Measurements from ENCODE around the gene SLC28A1.
A peak's percentile ranks its signal among the peaks of the same experiment; 100 is the strongest.
"Not testable (repeated sequence)": the region's sequence is repeated elsewhere in the genome, so short reads cannot be mapped to it uniquely, and the experiment has no call there.

SLC28A1 gene

DNA sequence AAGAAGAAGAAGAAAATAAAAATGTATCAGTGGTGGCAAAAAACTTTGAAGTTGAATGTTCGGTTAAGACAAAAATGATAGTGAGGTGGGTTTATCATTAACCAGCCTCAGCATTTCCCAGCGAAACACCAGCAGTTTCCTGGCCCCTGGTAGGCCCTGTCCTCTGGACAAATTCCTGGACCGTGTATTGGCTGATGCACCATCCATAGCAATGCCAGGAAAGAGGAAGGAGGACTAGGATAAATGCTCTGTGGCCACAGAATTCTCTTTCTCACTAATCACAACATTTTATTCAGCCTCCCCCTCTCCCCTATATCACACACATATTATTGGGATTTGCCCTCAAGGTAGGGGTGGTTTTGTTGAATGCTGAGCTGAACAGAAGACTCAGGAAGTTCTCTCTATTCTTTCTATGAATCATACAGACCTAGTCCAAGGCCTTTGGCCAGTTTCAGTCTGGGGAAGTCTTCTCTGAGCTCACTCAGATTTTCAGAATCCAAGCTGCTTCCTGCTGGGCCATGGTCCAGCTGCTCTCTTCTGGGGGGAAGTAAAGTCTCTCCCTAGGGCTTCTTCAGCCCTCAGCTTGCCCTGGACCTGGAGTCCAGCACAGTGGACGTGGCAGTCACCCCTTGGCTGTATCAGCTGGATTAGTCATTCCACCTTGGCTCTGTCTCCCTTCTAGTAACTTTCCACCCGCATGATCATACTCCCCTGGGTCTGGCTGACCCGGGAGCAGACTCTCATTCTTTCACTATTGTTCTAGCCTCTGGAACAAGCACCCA is 27.6 kb downstream of the SLC28A1 start:
- peak; percentile 72 for DNase-seq

DNA sequence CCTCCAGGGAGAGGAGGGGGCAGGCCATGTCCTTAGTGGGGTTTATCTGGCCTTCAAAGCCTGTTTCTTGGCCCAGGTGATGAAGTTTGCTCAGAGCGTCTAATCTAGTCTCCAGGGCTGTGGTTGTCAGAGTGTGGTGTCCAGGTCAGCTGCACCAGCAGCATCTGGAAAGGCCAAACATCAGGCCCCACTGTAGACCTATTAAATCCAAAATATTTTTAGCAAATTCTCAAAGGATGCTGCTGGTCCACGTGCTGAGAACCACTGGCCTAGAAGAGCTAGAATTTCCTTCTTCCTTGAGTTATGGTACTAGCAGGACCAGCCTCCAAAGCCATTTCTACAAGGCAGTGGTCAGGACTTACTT is 28.9 kb downstream of the SLC28A1 start:
- DNase-seq, result no peak

DNA sequence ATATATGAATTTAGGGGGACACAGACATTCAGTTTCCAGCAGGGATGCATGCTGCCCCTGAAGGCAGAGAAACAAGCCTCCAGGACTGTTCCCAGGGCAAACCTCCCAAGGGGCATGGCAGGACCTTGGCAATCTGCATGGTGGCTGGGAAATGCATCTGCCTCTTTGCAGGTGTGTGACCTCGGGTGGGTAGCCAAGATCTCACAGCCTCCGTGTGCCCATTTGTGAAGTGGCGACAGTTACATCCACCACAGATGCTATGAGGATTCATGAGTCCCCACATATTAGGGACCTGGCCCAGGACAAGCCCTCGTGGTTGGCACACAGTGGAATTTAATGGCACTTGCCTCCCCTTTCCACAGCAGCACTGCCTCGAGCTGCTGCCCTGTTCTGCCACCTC is 29.9 kb downstream of the SLC28A1 start:
- no peak for DNase-seq

DNA sequence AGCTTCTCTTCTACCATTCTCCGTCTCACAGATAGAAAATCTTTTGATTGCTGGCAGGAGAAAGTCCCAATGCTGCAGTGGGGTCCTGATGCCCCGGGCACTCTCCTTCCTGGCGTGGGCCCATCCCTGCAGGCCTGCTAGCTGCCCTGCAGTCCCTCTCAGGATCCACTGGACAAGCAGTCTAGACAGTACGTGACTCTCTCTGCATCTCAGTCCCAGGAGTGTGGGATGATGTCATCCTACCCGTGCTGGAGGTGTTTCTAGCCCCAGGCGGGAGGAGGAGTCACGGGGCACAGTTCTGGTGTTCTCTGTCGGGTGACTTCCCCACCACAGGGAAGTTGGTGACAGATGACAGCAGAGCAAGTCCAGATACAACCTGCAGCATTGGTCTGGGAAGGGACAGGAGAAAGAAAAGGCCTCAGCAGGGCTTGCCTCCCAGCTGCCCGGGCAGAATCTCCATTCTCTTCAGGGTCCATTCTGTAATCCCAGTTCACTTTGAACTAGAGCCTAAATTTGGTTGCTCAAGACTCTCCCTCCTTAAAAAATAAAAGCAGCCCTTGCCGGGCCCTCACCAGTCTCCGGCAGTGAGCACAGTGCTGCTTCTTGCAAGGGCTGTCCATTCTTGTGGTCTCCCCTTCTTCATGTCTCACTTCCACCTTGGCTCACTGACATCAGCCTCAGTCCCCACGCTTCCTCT is 30.6 kb downstream of the SLC28A1 start:
- DNase-seq, result peak; percentile 65

DNA sequence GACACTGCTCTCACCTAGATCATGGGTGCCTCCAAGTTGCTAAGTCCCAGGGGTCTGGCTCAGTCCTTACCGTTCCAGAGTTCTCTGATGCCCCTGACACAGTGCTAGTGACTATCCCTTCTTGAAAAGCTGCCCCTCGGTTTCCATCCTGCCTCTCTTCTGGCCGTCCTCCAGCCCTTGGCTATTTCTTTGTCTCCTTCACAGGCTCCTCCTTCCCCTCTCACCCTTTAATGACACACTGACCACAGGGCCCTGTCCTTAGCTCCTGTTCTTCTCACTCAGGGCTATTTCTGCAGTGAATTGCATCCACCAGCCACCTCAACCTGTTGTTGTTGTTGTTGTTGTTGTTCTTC is 31.1 kb downstream of the SLC28A1 start:
- DNase-seq, result no peak

DNA sequence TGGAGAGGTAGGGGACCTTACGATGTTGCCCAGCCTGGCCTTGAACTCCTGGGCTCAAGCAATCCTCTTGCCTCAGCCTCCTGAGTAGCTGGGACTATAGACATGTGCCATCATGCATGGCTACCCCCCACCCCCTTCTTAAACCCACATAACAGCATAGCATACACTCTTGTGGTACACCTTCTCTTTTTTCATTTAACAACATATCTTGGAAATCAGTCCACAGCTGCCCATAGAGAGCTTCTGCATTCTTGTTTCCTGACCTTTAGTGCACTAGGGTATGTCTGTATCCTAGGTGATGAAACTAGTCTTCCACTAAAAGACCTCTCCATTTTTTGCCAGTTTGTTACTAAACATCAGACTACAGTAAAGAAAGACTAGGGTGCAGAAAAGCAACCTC is 33.0 kb downstream of the SLC28A1 start:
- DNase-seq, result no peak

DNA sequence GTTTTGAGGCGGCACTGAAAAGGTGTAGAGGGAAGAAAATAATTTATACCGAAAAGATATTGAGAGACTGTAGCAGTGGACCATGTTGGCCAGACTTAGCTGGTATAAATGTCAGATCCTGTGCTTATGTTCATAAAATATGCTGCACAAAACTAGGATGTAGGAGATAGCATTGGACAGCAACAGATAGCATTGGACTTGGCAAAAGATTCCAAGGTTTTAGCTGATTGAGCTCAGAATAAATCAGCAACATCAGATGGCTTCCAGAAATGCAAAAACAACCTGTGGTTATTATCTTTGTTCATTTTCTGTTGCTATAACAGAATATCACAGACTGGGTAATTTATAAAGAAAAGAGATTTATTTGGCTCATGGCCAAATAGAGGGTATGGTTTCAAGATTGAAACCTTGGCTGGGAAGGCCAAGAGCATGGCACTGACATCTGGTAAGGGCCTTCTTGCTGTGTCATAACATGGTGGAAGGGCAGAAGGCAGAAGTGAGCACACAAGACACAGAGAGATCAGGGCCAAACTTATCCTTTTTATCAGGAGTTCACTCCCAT is 34.7 kb downstream of the SLC28A1 start:
- DNase-seq, result no peak

DNA sequence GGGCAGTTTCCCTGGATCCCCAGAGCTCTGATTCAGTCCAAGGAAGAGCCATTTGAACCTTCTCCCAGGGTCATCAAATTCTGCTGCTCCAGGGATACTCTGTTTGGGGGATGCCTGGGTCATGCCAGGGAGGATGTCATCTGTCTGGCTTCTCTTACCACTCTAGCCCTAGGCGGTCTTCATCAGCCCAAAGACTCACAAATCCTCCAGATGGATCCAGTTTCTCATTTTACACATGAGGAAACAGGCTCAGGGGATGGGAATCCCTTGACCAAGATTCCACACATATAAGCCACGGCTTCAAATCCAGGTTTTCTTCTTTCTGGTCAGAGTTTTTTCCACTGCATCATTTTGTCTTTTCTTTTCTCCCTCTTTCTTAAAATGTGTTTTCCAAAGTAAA is 36.7 kb downstream of the SLC28A1 start:
- DNase-seq, result no peak

DNA sequence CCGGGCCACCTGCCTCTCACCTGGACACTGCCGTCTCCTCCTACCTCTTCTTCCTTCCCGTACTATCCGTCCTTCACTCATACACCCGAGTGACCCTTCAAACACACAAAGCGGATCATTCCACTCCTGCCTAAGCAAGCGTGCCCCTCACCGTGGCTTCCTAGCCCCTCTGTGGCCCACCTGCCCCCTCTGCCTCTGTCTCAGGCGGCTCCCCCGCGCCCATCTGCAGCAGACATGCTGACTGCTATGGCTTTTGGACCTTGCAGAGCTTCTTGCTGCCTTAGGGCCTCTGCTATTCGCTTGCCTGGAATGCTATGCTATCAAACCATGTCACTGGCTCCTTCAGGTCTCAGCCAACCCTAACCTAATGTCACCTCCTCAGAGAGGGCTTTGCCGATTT is 38.1 kb downstream of the SLC28A1 start:
- DNase-seq, result no peak

DNA sequence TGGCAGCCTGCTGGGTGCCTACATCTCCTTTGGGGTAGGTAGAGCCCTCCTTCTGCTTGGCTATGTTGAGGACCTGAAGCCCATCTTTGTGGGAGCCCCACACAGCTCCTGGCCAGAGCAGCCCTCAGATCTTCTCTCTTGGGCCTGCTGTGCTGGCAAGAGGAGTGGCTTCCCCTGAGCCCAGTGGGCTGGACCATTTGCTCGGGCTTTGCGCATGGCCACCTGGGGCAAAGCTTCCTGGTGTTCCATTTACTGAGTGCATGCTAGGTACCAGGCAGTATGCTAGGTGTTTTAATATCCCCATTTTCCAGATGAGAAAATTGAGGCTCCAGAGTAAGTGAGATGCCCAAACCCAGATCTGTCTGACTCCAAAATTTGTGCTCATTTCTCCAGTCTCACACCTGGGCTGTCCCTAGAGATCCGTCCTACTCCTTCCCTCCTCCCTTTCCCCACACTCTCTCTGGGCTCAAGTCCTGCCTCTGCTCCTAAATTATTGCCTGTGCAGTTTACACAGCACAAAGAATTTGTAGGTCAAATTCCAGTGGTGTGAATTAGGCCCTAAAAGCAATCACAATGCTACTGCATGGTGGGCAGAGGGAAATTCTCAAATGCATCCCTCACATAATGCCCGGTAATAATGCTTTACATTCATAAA is 39.7 kb downstream of the SLC28A1 start:
- no peak for DNase-seq

DNA sequence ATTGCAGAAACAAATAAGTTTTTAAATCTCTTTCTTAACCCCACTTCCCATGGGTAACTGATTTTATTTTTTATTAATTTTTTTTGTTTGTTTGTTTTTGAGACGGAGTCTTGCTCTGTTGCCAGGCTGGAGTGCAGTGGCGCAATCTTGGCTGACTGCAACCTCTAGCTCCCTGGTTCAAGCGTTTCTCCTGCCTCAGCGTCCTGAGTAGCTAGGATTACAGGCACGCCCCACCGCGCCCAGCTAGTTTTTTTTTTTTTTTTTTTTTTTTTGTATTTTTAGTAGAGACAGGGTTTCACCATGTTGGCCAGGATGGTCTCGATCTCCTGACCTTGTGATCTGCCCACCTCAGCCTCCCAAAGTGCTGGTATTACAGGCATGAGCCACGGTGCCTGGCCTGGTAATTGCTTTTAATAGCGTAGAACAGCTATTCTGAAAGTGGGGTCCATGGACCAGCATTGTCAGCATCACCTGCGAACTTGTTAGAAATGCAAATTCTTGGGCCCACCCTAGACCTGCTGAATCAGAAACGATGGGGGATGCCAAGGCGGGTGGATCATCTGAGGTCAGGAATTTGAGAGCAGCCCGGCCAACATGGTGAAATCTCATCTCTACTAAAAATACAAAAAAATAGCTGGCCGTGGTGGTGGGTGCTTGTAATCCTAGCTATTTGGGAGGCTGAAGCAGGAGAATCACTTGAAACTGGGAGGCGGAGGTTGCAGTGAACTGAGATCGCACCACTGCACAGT is 40.5 kb downstream of the SLC28A1 start:
- DNase-seq, result not testable (repeated sequence)

DNA sequence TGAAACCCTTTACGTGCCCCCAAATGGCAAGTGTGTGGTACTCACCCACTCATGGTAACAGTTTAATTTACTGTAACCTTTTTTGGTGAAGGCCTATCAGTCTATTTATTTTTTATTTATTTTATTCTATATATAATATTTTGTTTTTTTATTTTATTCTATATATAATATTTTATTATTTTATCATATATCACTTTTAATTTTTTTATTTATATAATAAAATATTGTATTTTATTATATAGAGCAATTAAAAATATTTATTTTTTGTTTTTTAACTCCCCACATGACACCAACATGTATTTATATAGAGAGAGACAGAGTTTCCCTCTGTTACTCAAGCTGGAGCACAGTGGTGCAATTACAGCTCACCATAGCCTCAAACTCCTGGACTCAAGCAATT is 41.4 kb downstream of the SLC28A1 start:
- DNase-seq, result no peak

DNA sequence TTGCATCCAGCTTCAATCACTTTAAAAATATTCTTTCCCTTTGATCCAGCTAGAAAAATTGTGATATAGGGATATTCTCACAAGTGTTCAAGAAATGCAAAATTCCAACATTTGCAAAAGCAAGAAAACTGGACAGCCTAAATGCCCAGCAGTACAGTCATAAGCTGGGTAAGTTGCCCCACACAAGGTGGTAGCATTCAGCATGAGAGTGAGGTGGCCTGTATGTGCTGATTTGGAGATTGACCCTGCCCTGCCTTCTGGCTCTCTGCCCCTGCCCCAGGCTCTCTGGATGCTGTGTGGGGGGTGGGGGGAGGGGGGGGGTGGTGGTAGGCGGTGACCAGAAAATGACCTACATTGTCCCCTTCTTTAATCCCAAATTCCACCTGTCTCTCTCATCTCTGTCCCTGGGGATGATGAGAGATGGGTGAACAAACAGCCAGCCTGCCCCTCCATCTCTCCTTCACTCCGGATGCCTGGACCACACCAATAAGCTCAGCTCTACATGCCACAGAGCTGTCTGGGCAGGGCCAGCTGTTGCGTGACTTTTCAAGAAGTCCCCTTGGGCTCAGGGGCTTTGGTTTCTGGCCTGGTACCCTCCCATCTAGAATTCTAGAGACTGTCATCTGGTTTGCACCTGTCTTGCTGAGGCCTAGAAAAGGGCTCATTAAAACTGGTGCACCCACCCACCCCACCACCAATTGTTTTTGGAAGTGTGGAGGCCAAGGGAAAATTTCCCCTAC is 42.2 kb downstream of the SLC28A1 start:
- no peak for DNase-seq

DNA sequence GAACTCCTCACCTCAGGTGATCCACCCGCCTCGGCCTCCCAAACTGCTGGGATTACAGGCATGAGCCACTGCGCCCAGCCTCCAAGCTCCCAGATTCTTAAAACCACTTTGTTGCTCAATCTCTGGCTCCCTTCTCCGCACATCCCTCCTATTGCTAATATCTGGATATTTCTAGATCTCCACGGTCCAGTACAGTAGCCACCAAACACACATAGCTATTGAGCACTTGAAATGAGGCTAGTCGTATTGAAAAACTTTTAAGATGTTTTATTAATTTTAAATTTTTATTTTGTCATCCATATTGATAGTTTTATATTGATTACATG is 44.3 kb downstream of the SLC28A1 start:
- DNase-seq, result no peak

DNA sequence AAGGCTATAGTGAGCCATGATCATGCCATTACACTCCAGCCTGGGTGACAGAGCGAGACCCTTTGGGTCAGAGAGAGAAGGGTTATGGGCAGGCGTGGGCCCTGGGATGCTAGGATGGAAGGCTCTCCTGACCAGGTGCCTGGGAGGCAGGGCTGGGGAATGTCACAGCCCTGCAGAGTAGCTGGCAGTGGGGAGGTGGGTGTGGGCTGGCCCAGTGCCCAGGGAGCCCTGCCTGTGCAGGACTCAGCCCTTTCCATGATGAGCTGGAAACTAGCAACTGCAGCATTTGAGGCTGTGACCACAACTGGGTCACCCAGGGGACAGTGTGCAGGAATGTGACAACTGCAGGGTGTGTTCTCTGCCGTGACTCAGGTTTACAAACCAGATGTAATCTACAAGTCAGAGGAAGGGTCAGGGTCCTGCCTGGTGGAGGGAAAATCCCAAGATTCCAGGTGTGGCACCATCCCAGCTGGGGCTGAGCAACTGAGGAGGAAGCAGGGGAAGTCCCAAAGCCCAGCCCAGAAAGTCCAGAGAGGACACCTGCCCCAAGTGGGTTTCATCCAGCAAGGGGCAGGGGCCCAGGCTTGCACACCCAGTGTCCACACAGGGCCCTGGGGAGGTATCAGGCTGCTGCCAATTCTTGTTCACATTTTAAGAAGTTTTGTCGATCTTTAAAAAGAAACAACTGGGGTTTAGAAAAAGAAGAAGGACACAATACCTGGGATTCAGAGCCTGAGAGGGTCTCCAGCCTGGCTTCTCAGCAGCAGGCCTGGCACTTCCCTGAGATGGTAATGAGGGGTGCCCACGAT is 45.5 kb downstream of the SLC28A1 start:
- DNase-seq, result peak; percentile 58

DNA sequence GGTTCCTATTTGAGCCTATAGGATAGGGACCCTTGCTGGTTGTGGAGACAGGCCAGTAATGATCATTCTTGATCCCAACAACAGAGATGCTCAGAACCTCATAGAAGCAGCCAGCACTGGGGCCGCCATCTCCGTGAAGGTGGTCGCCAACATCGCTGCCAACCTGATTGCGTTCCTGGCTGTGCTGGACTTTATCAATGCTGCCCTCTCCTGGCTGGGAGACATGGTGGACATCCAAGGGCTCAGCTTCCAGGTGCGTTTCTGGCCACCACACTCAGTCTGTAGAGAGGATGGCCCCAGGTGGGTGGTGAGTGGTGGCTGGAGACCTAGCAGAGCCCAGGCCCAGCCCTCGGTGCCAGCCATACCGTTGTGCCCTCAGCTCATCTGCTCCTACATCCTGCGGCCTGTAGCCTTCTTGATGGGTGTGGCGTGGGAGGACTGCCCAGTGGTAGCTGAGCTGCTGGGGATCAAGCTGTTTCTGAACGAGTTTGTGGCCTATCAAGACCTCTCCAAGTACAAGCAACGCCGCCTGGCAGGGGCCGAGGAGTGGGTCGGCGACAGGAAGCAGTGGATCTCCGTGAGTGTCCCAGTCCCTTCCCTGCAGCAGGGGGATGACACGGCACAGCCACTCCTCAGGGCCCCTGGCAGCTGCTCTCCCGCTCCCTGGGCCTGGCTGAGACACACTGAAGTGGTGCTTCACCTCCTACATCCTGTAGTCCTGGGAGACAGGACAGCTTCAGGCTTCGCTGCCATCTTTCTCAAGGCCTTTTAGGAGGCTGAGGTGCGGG is 50.7 kb downstream of the SLC28A1 start:
- no peak for DNase-seq

DNA sequence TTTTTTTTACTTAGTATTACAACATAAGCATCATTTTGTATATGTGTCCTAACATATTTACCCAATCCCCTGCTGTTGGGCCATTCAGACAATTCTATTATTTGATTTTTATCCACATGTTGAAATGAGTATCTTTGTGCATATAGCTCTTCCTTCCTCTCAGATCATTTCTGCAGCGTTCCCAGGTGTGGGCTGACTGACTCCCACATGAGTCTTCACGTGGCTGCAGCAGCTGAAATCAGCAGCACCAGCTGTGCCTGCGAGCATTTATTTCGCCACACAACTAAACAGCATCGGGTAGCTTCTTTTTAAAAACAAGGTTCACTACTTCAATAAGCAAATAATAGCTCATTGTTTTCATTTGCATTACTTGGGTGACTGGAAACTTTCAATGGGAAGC is 52.7 kb downstream of the SLC28A1 start:
- DNase-seq, result no peak

DNA sequence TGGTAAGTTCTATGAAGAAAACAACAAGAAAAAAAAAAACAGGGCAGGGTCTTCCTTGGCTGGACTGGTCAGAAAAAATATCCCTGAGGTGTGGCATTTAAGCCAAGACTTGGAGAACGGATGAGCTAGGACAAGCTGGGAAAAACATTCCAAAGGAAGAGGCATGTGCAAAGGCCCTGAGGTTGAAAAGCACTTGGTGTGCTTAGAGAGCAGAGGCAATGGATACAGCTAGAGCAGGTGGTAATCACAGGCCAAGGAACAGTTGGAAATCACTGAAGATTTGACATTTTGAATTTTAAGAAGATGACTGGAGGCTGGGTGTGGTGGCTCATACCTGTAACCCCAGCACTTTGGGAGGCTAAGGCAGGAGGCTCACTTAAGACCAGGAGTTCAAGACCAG is 54.3 kb downstream of the SLC28A1 start:
- no peak for DNase-seq

DNA sequence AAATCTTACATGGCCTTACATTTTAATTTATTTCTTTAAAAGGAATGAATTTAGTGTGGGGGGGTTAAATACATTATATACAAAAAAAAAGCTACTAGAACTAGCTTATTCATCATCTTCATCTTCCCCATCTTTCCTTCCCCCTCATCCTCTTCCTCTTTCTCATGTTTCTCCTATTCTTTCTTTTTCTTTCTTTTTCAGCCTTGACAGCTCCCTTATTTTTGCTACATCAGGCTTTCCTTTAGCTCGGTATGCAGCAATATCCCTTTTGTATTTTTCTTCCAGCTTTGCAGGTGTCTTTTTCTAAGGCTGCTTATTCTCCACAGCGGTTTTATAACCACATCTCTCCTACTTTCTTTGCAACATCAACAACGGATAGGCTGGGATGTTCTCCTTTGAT is 55.9 kb downstream of the SLC28A1 start:
- no peak for DNase-seq

DNA sequence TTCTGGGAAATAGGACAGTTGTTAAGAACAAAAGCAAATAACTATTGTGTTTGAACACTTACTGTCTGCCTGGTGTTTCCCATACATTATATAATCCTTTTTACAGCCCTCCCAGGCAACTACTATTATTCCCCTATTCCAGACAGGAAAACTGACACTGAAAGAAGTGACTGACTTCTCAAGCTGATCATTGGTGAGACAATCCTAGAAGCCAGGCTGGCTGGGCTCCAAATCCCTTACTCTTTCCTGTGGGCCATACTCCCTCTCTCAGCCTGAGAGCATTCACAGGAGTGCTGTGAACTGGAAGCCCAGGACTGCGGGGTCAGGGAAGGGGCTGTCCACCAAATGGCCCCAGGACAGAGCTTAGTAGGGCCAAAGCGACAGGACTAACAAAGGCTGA is 58.0 kb downstream of the SLC28A1 start:
- DNase-seq, result no peak

DNA sequence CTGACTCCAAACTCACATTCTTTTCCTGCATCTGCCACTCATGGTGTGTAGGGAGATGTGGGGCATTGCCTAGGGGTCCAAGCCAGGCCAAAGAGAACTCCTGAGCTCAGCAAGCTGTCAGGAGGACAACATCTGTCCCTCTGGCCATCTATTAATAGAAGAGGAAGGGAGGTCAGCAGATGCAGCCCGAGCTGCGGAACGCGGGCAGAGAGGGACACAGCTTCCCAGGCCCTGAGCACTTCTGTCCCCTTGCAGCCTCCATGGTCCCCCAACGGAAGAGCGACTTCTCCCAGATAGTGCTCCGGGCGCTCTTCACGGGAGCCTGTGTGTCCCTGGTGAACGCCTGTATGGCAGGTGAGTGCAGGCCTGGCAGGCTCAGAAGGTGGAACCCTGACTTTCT is 59.8 kb downstream of the SLC28A1 start:
- no peak for DNase-seq
